HG02981 (cell line): ENCODE measurements around the gene CCDC24.

Source experiments
- ATAC-seq: cut with Tn5 transposase; IDR thresholded peaks from one replicate; pipeline ENCODE4 v1.9.1; 2021; ENCODE audit warnings: mild to moderate bottlenecking, moderate library complexity; ENCODE audit not compliant: unreplicated experiment

CCDC24 gene

GRCh38 chr1:43995984-43996732 lies 4.8 kb downstream of the CCDC24 start:
- no peak for ATAC-seq

- no peak for ATAC-seq
These were observed 5.3 kb downstream of the CCDC24 start for GRCh38 chr1:43996733-43997115.

GRCh38 chr1:43997295-43997999 lies 6.0 kb downstream of the CCDC24 start:
- ATAC-seq = no peak

GRCh38 chr1:43998000-43998378 lies 6.6 kb downstream of the CCDC24 start:
- no peak for ATAC-seq

- ATAC-seq = no peak
These were observed 8.1 kb downstream of the CCDC24 start for GRCh38 chr1:43999455-43999854.

GRCh38 chr1:44000122-44000665 lies 8.8 kb downstream of the CCDC24 start:
- no peak for ATAC-seq

- ATAC-seq = no peak
These were observed 10.8 kb downstream of the CCDC24 start for GRCh38 chr1:44002165-44002564.

- no peak for ATAC-seq
These were observed 11.3 kb downstream of the CCDC24 start for GRCh38 chr1:44002606-44003157.

GRCh38 chr1:44008259-44008658 lies 16.9 kb downstream of the CCDC24 start:
- no peak for ATAC-seq

- no peak for ATAC-seq
These were observed 19.6 kb downstream of the CCDC24 start for GRCh38 chr1:44010935-44011471.

GRCh38 chr1:44012404-44012803 lies 21.0 kb downstream of the CCDC24 start:
- no peak for ATAC-seq

- no peak for ATAC-seq
These were observed 21.7 kb downstream of the CCDC24 start for GRCh38 chr1:44012941-44013609.

GRCh38 chr1:44013949-44014348 lies 22.6 kb downstream of the CCDC24 start:
- no peak for ATAC-seq

GRCh38 chr1:44014365-44015104 lies 23.1 kb downstream of the CCDC24 start:
- ATAC-seq = no peak

- no peak for ATAC-seq
These were observed 23.8 kb downstream of the CCDC24 start for GRCh38 chr1:44015206-44015605.

GRCh38 chr1:44016041-44016889 lies 24.9 kb downstream of the CCDC24 start:
- ATAC-seq = no peak

GRCh38 chr1:44016890-44017400 lies 25.5 kb downstream of the CCDC24 start:
- ATAC-seq = no peak

- ATAC-seq = no peak
These were observed 28.1 kb downstream of the CCDC24 start for GRCh38 chr1:44019466-44019948.

GRCh38 chr1:44020464-44020863 lies 29.1 kb downstream of the CCDC24 start:
- no peak for ATAC-seq
